GM10266 (cell line): Measurements from ENCODE around the gene KLRC4.

ENCODE experiments used
- DNase-seq: peaks from one replicate; pipeline ENCODE4 v3.0.0; 2012; ENCODE audit errors: extremely low spot score
- CTCF ChIP-seq: IDR thresholded peaks from 2 replicates; pipeline ENCODE4 v1.5.1; 2012; ENCODE audit warnings: mild to moderate bottlenecking, low read depth; ENCODE audit not compliant: control insufficient read depth, insufficient read depth; ENCODE audit errors: missing control alignments

The KLRC4 gene

GRCh38 chr12:10361084-10361483 lies 48.5 kb downstream of the KLRC4 start:
- no peak for DNase-seq
- TF ChIP-seq CTCF: no peak

- TF ChIP-seq CTCF: no peak
- no peak for DNase-seq
These were observed 50.6 kb downstream of the KLRC4 start for GRCh38 chr12:10358969-10359368.

GRCh38 chr12:10358131-10358530 lies 51.4 kb downstream of the KLRC4 start:
- TF ChIP-seq CTCF: no peak
- DNase-seq: no peak
